ENCODE measurements around the gene FOXF2. TPM values are rescaled to one million over a fixed set of nuclear protein-coding genes. Genes with fewer than 3 reads are reported as not detected.

The FOXF2 gene
- total and polyA plus RNA-seq, 10 of the 15 experiments (the other 5 are each of a cell fraction or from before 2014, with no cell fraction given) = not detected

DNA sequence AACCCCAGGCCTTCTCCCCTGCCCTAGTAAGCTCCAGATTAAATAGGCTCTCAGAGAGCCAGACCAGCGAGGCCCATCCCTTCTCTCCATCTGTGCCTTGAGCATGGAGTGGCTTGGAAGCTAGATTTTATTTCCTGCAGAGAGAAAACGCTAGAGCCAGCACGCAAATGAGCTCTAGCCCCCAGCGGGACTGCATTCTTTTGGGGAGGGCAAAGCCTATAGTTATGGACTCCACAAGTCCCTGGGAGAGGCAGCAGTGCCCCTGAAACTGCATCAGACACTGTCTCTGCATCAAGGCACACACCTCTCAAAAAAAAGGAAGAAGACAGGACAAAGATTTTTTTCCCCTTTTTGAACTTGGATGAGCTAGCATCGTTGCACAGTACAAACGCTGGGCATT is 15.8 kb downstream of the FOXF2 start:
- H3K36me3 ChIP-seq (ENCODE audit: control insufficient read depth in 2 of 2, insufficient read depth in 2 of 2, low read length in 1 of 2) = no peaks in the 10 kb centered on the region
- no peak for FAIRE-seq

More for the DNA sequence above, 15.8 kb downstream of the FOXF2 start:
- Histone ChIP-seq H3K9me3 (replicated peaks; ENCODE audit: control insufficient read depth, insufficient read depth, low read length) (no peaks in the 10 kb centered on the region), H2AFZ (ENCODE audit: control insufficient read depth, low read depth, low read length) (no peak overlapping the region), H3K4me1 (ENCODE audit: control insufficient read depth, insufficient read depth, low read length) (no peaks in the 10 kb centered on the region), H4K20me1 (ENCODE audit: control insufficient read depth, insufficient read depth) (no peaks in the 10 kb centered on the region), H3K27ac (ENCODE audit: control insufficient read depth, insufficient read depth) (no peak overlapping the region), H3K4me2 (ENCODE audit: control insufficient read depth, insufficient read depth) (no peak overlapping the region), H3K79me2 (ENCODE audit: control insufficient read depth, insufficient read depth, low read length) (no peaks in the 10 kb centered on the region), H3K4me3 (no peak overlapping the region), H3K27me3 (replicated peaks in 1 of 2; ENCODE audit: control insufficient read depth in 2 of 2, insufficient read depth in 2 of 2, low read length in 1 of 2) (peaks cover 2% of the 10 kb centered on the region in 2 experiments; a peak in 3 of 4 replicates), H3K9ac (ENCODE audit: control insufficient read depth, insufficient read depth, low read length) (no peak overlapping the region)
- ChIA-PET SMC1A (ENCODE audit: uncharacterized antibody, unreplicated experiment) (no interaction called here), RAD21 (ENCODE audit: unreplicated experiment) (no interaction called here), CTCF (interaction anchor here (0.7 to 1.5 kb wide), 4 partner anchors 8 to 32 kb away, joined by 3 to 7 read pairs (median 4); no protein-coding TSS in a partner anchor), POLR2A (no interaction called here)
- WGBS (ENCODE audit: insufficient coverage, insufficient replicate concordance, low lambda C conversion rate, missing lambda C conversion rate) = 20% methylated on average over 6 of the region's 6 CpGs
- in situ Hi-C loops (cut with MboI) (no loop called here), intact Hi-C loops (cut with micrococcal nuclease; ENCODE audit: unreplicated experiment) (no loop called here)
- BruUV-seq (replicated peaks) = no TSS peak
- TF ChIP-seq TARDBP (IDR thresholded peaks at IDR 0.05; ENCODE audit: borderline replicate concordance) (no peak), NR2C2 (IDR thresholded peaks at IDR 0.05; ENCODE audit: borderline replicate concordance, control insufficient read depth, insufficient read length, low read depth) (no peak), SPI1 (IDR thresholded peaks at IDR 0.05; ENCODE audit: borderline replicate concordance, insufficient read depth, low read depth, low read length) (no peak), BHLHE40 (IDR thresholded peaks at IDR 0.05; ENCODE audit: borderline replicate concordance in 1 of 2, low read depth in 2 of 2, low read length in 1 of 2) (no peak), HCFC1 (IDR thresholded peaks at IDR 0.05; ENCODE audit: low read length) (no peak)
- TF ChIP-seq, protein P1, sequence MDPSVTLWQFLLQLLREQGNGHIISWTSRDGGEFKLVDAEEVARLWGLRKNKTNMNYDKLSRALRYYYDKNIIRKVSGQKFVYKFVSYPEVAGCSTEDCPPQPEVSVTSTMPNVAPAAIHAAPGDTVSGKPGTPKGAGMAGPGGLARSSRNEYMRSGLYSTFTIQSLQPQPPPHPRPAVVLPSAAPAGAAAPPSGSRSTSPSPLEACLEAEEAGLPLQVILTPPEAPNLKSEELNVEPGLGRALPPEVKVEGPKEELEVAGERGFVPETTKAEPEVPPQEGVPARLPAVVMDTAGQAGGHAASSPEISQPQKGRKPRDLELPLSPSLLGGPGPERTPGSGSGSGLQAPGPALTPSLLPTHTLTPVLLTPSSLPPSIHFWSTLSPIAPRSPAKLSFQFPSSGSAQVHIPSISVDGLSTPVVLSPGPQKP (IDR thresholded peaks at IDR 0.05; ENCODE audit: low read depth, low read length) = no peak
- TF ChIP-seq, protein P2, sequence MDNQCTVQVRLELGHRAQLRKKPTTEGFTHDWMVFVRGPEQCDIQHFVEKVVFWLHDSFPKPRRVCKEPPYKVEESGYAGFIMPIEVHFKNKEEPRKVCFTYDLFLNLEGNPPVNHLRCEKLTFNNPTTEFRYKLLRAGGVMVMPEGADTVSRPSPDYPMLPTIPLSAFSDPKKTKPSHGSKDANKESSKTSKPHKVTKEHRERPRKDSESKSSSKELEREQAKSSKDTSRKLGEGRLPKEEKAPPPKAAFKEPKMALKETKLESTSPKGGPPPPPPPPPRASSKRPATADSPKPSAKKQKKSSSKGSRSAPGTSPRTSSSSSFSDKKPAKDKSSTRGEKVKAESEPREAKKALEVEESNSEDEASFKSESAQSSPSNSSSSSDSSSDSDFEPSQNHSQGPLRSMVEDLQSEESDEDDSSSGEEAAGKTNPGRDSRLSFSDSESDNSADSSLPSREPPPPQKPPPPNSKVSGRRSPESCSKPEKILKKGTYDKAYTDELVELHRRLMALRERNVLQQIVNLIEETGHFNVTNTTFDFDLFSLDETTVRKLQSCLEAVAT (IDR thresholded peaks at IDR 0.05) = no peak
- TF ChIP-seq, protein P3, sequence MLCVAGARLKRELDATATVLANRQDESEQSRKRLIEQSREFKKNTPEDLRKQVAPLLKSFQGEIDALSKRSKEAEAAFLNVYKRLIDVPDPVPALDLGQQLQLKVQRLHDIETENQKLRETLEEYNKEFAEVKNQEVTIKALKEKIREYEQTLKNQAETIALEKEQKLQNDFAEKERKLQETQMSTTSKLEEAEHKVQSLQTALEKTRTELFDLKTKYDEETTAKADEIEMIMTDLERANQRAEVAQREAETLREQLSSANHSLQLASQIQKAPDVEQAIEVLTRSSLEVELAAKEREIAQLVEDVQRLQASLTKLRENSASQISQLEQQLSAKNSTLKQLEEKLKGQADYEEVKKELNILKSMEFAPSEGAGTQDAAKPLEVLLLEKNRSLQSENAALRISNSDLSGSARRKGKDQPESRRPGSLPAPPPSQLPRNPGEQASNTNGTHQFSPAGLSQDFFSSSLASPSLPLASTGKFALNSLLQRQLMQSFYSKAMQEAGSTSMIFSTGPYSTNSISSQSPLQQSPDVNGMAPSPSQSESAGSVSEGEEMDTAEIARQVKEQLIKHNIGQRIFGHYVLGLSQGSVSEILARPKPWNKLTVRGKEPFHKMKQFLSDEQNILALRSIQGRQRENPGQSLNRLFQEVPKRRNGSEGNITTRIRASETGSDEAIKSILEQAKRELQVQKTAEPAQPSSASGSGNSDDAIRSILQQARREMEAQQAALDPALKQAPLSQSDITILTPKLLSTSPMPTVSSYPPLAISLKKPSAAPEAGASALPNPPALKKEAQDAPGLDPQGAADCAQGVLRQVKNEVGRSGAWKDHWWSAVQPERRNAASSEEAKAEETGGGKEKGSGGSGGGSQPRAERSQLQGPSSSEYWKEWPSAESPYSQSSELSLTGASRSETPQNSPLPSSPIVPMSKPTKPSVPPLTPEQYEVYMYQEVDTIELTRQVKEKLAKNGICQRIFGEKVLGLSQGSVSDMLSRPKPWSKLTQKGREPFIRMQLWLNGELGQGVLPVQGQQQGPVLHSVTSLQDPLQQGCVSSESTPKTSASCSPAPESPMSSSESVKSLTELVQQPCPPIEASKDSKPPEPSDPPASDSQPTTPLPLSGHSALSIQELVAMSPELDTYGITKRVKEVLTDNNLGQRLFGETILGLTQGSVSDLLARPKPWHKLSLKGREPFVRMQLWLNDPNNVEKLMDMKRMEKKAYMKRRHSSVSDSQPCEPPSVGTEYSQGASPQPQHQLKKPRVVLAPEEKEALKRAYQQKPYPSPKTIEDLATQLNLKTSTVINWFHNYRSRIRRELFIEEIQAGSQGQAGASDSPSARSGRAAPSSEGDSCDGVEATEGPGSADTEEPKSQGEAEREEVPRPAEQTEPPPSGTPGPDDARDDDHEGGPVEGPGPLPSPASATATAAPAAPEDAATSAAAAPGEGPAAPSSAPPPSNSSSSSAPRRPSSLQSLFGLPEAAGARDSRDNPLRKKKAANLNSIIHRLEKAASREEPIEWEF (IDR thresholded peaks at IDR 0.05; ENCODE audit: insufficient replicate concordance, low read depth, low read length) = no peak
- DNase-seq (ENCODE audit: low read depth, low spot score) (no peak), ATAC-seq (no peak)
